ENCODE results near the gene WDR18.

DNA sequence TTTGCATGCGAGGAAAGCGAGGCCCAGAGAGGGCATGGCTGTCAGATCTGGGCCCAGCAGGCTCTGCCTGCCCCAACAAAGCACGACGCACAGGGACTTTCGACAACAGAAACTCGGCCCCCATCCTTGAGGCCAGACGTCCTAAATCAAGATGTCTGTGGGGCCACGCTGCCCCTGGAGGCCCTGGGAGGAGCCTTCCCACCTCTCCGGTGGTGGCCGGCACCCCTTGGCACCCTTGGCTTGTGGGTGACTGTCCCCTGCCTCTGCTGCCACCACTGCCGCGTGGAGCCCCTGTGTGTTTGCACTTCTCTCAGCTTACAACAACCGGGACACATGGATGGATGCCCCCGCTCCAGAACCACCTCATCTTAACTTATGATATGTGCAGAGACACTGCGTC is 4.4 kb downstream of the WDR18 start:
- TF ChIP-seq GATA2 (IDR thresholded peaks at IDR 0.05; ENCODE audit: low read depth, low read length) (no peak), GATA3 (IDR thresholded peaks at IDR 0.05; ENCODE audit: low read depth, low read length) (no peak)

Data from SH-SY5Y (cell line).